H9 (cell line): ENCODE results near the gene CCDC124. TPM values are rescaled to one million over a fixed set of nuclear protein-coding genes. Genes with fewer than 3 reads are reported as not detected.

Experiments
- DNase-seq: peaks from one replicate; pipeline ENCODE4 v3.0.0-alpha.2; 2017
- H2AFZ ChIP-seq: one replicate; pipeline ENCODE4 v1.6.1; 2013; ENCODE audit warnings: mild to moderate bottlenecking, low read length, control low read depth, moderate library complexity
- H2AK5ac ChIP-seq: 2 replicates; pipeline ENCODE4 v1.6.1; 2013; ENCODE audit warnings: low read length, control low read depth, mixed read lengths; ENCODE audit not compliant: insufficient read length
- H2BK120ac ChIP-seq: one replicate; pipeline ENCODE4 v1.6.1; 2013; ENCODE audit warnings: low read depth, mild to moderate bottlenecking, low read length, control low read depth, inconsistent platforms; ENCODE audit not compliant: poor library complexity, severe bottlenecking
- H2BK12ac ChIP-seq: 2 replicates; pipeline ENCODE4 v1.6.1; 2013; ENCODE audit warnings: low read length, control low read depth, mixed read lengths, low read depth; ENCODE audit not compliant: insufficient read length
- H2BK15ac ChIP-seq: 2 replicates; pipeline ENCODE4 v1.6.1; 2013; ENCODE audit warnings: low read depth, low read length, control low read depth
- H2BK20ac ChIP-seq: one replicate; pipeline ENCODE4 v1.6.1; 2013; ENCODE audit warnings: low read depth, mild to moderate bottlenecking, low read length, control low read depth, inconsistent platforms; ENCODE audit not compliant: poor library complexity, severe bottlenecking
- H2BK5ac ChIP-seq: 2 replicates; pipeline ENCODE4 v1.6.1; 2013; ENCODE audit warnings: low read length, control low read depth, mixed read lengths; ENCODE audit not compliant: insufficient read length
- H3K14ac ChIP-seq: 2 replicates; pipeline ENCODE4 v1.6.1; 2013; ENCODE audit warnings: low read length, control low read depth; ENCODE audit not compliant: insufficient read depth
- H3K18ac ChIP-seq: 2 replicates; pipeline ENCODE4 v1.6.1; 2013; ENCODE audit warnings: low read depth, mild to moderate bottlenecking, mixed read lengths, low read length, control low read depth; ENCODE audit not compliant: insufficient read length
- H3K23ac ChIP-seq: 2 replicates; pipeline ENCODE4 v1.6.1; 2013; ENCODE audit warnings: low read length, control low read depth, mixed read lengths, low read depth; ENCODE audit not compliant: insufficient read length
- H3K23me2 ChIP-seq: 2 replicates; pipeline ENCODE4 v1.6.1; 2013; ENCODE audit warnings: low read depth, mild to moderate bottlenecking, mixed read lengths, low read length, control low read depth; ENCODE audit not compliant: insufficient read length, poor library complexity, severe bottlenecking
- H3K27ac ChIP-seq: 2 replicates; pipeline ENCODE4 v1.5.1; 2013; ENCODE audit warnings: low read length, control low read depth, mixed read lengths, low read depth; ENCODE audit not compliant: insufficient read length
- H3K27me3 ChIP-seq: 2 replicates; pipeline ENCODE4 v1.6.1; 2013; ENCODE audit warnings: low read length, control low read depth, inconsistent platforms; ENCODE audit not compliant: insufficient read depth
- H3K4ac ChIP-seq: 2 replicates; pipeline ENCODE4 v1.6.1; 2013; ENCODE audit warnings: low read depth, mild to moderate bottlenecking, control low read depth, inconsistent platforms, low read length, moderate library complexity
- H3K4me1 ChIP-seq: 2 replicates; pipeline ENCODE4 v1.6.1; 2013; ENCODE audit warnings: low read length, control low read depth, inconsistent platforms; ENCODE audit not compliant: insufficient read depth
- H3K4me2 ChIP-seq: 2 replicates; pipeline ENCODE4 v1.6.1; 2013; ENCODE audit warnings: low read length, control low read depth, mixed read lengths; ENCODE audit not compliant: insufficient read length, insufficient read depth
- H3K56ac ChIP-seq: 2 replicates; pipeline ENCODE4 v1.6.1; 2013; ENCODE audit warnings: low read depth, mild to moderate bottlenecking, mixed read lengths, low read length, control low read depth; ENCODE audit not compliant: insufficient read length
- H3K79me1 ChIP-seq: 2 replicates; pipeline ENCODE4 v1.6.1; 2013; ENCODE audit warnings: low read depth, mild to moderate bottlenecking, moderate library complexity, low read length, control low read depth, inconsistent platforms; ENCODE audit not compliant: insufficient read depth, poor library complexity, severe bottlenecking
- H3K79me2 ChIP-seq: 2 replicates; pipeline ENCODE4 v1.6.1; 2013; ENCODE audit warnings: low read length, control low read depth, inconsistent platforms; ENCODE audit not compliant: insufficient read depth
- H3K9ac ChIP-seq: 2 replicates; pipeline ENCODE4 v1.6.1; 2013; ENCODE audit warnings: low read length, control low read depth, mixed read lengths; ENCODE audit not compliant: insufficient read length; ENCODE audit errors: extremely low read depth
- H3K9me3 ChIP-seq: one replicate; pipeline ENCODE4 v1.6.1; 2013; ENCODE audit warnings: low read depth, low read length, inconsistent platforms; ENCODE audit not compliant: control insufficient read depth
- H3T11ph ChIP-seq: one replicate; pipeline ENCODE4 v1.6.1; 2013; ENCODE audit warnings: mild to moderate bottlenecking, low read length, control low read depth, inconsistent platforms
- H4K20me1 ChIP-seq: one replicate; pipeline ENCODE4 v1.6.1; 2013; ENCODE audit not compliant: control insufficient read depth, insufficient read length, insufficient read depth
- H4K5ac ChIP-seq: 2 replicates; pipeline ENCODE4 v1.6.1; 2013; ENCODE audit warnings: low read depth, mild to moderate bottlenecking, mixed read lengths, low read length, control low read depth; ENCODE audit not compliant: insufficient read length
- H4K8ac ChIP-seq: replicated peaks from 2 replicates; pipeline ENCODE4 v1.6.1; 2013; ENCODE audit warnings: low read length, control low read depth, mixed read lengths, low read depth; ENCODE audit not compliant: insufficient read length
- H4K91ac ChIP-seq: 2 replicates; pipeline ENCODE4 v1.6.1; 2013; ENCODE audit warnings: low read depth, mild to moderate bottlenecking, moderate library complexity, mixed read lengths, low read length, control low read depth; ENCODE audit not compliant: insufficient read length
- H3K27ac Mint-ChIP-seq, 3 experiments: 2 replicates in 2 of 3; 3 replicates in 1 of 3; pipeline ENCODE4 v1.8.0; 2020 to 2021; ENCODE audit warnings: mixed read lengths in 3 of 3, mild to moderate bottlenecking in 1 of 3, moderate library complexity in 1 of 3
- H3K27me3 Mint-ChIP-seq: 2 replicates; pipeline ENCODE4 v1.8.0; 2021; ENCODE audit warnings: low read depth, mild to moderate bottlenecking, moderate library complexity, mixed read lengths
- H3K36me3 Mint-ChIP-seq, 3 experiments: 2 replicates in 2 of 3; 3 replicates in 1 of 3; pipeline ENCODE4 v1.8.0; 2020 to 2021; ENCODE audit warnings: low read depth in 3 of 3, mixed read lengths in 3 of 3; ENCODE audit not compliant: insufficient read depth in 1 of 3
- H3K4me1 Mint-ChIP-seq, 2 experiments: 2 replicates each; pipeline ENCODE4 v1.8.0; 2020; ENCODE audit warnings: mixed read lengths in 2 of 2
- H3K4me3 Mint-ChIP-seq, 2 experiments: 2 replicates in 1 of 2; 3 replicates in 1 of 2; pipeline ENCODE4 v1.8.0; 2020 to 2021; ENCODE audit warnings: mild to moderate bottlenecking in 2 of 2, mixed read lengths in 2 of 2, moderate library complexity in 1 of 2
- H3K9me3 Mint-ChIP-seq, 2 experiments: 2 replicates in 1 of 2; 3 replicates in 1 of 2; pipeline ENCODE4 v1.8.0; 2020; ENCODE audit warnings: mild to moderate bottlenecking in 2 of 2, mixed read lengths in 2 of 2, moderate library complexity in 1 of 2
- CTCF ChIP-seq: fragments of 200-600 bp; sonication (generic); conservative IDR thresholded peaks from 3 replicates; pipeline ENCODE4 v1.8.0; 2021; ENCODE audit warnings: antibody characterized with exemption, mild to moderate bottlenecking
- WGBS: extraction: QIAGEN DNeasy Blood & Tissue Kit; methylation state at CpG from one replicate; pipeline ENCODE4 v1.1.7; 2013; ENCODE audit warnings: missing lambda C conversion rate, low lambda C conversion rate, mixed read lengths; ENCODE audit not compliant: insufficient read length; ENCODE audit errors: extremely low coverage; 5-methylcytosine and 5-hydroxymethylcytosine counted together
- total RNA-seq: library from RNA; stranded (reverse); gene quantifications from 2 replicates; pipeline ENCODE4 v1.2.1, GENCODE V29; 2021

Gene CCDC124
- total RNA-seq, 1 experiment from 2014 or later = 119 TPM

DNA sequence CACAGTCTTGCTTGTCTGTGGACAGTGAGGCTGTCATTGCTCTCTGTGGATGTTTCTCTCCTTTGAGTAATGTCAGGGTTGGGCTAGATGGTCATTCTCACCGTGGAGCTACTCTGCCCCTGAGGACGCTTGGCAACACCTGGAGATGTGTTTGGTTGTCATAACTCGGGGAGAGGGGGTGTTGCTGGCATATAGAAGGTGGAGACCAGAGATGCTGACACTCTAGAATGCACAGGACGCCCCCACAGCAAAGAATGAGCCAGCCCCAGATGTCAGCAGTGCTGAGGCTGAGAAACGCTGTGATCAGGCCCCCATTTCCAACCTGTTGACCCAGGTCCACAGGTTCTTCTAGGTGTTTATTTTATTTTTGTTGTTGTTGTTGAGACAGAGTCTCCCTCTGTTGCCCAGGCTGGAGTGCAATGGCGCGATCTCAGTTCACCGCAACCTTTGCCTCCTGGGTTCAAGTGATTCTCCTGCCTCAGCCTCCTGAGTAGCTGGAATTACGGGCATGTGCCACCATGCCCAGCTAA is 4.6 kb downstream of the CCDC124 start:
- no CpG with 5 or more reads among the region's 9 CpGs for WGBS
- Histone ChIP-seq H3K9ac (no peak overlapping the region), H3K4ac (no peak overlapping the region), H3K18ac (no peak overlapping the region), H3K14ac (no peak overlapping the region), H4K5ac (no peak overlapping the region), H3K4me1 (peaks cover 3% of the 10 kb centered on the region; the same call in 1 of the 2 replicates), H2BK5ac (no peak overlapping the region), H3K27me3 (no peaks in the 10 kb centered on the region), H2BK12ac (no peak overlapping the region), H3K23me2 (peaks cover 9% of the 10 kb centered on the region), H2BK20ac (no peak overlapping the region), H2BK120ac (no peak overlapping the region), H4K20me1 (peaks cover 2% of the 10 kb centered on the region), H3K56ac (no peak overlapping the region), H2AFZ (no peak overlapping the region), H2BK15ac (no peak overlapping the region), H3K27ac (no peak overlapping the region), H2AK5ac (no peak overlapping the region), H3K23ac (no peak overlapping the region), H3K4me2 (no peak overlapping the region), H3T11ph (no peak overlapping the region), H4K8ac (no peak overlapping the region), H3K79me2 (peaks cover 2% of the 10 kb centered on the region; the same call in 1 of the 2 replicates), H4K91ac (no peak overlapping the region), H3K79me1 (no peaks in the 10 kb centered on the region), H3K9me3 (no peaks in the 10 kb centered on the region)
- no peaks in the 10 kb centered on the region for H3K9me3 Mint-ChIP-seq
- no peaks in the 10 kb centered on the region for H3K27me3 Mint-ChIP-seq
- H3K27ac Mint-ChIP-seq = no peak overlapping the region
- TF ChIP-seq CTCF = no peak
- H3K4me3 Mint-ChIP-seq = no peak overlapping the region; a peak in 1 of 5 replicates
- H3K4me1 Mint-ChIP-seq = peaks cover 5 to 12% of the 10 kb centered on the region in 2 experiments
- no peak for DNase-seq
- H3K36me3 Mint-ChIP-seq = peaks cover 6 to 35% (median 24%) of the 10 kb centered on the region in 3 experiments; a peak in 5 of 7 replicates
